GM18499 (cell line): Measurements from ENCODE around the gene CLDN5.

Experiments
- ATAC-seq: cut with Tn5 transposase; IDR thresholded peaks from one replicate; pipeline ENCODE4 v1.9.1; 2021; ENCODE audit warnings: moderate number of reproducible peaks; ENCODE audit not compliant: insufficient read depth, unreplicated experiment

CLDN5 gene

GRCh38 chr22:19524170-19525115 is at the start of gene CLDN5:
Gene CLDN5 (minus strand): TSS chr22:19524410. CDS start chr22:19524255, 155 bp downstream.
- no peak for ATAC-seq

- ATAC-seq = no peak
Measured at GRCh38 chr22:19571995-19572394, 47.8 kb upstream of the CLDN5 start.

GRCh38 chr22:19571207-19571795 is 47.1 kb upstream of the CLDN5 start:
- ATAC-seq = no peak

- no peak for ATAC-seq
Measured at GRCh38 chr22:19569976-19570375, 45.8 kb upstream of the CLDN5 start.

- no peak for ATAC-seq
Measured at GRCh38 chr22:19569276-19569640, 45.0 kb upstream of the CLDN5 start.

- ATAC-seq = no peak
Measured at GRCh38 chr22:19568337-19569275, 44.4 kb upstream of the CLDN5 start.

- no peak for ATAC-seq
Measured at GRCh38 chr22:19567157-19568009, 43.2 kb upstream of the CLDN5 start.

- ATAC-seq = no peak
Measured at GRCh38 chr22:19566279-19567156, 42.3 kb upstream of the CLDN5 start.

GRCh38 chr22:19565382-19566278 is 41.4 kb upstream of the CLDN5 start:
- no peak for ATAC-seq

GRCh38 chr22:19559956-19560355 is 35.7 kb upstream of the CLDN5 start:
- ATAC-seq = no peak

GRCh38 chr22:19559324-19559811 is 35.2 kb upstream of the CLDN5 start:
- ATAC-seq = no peak

- ATAC-seq = no peak
Measured at GRCh38 chr22:19556963-19557545, 32.8 kb upstream of the CLDN5 start.

- ATAC-seq = no peak
Measured at GRCh38 chr22:19555651-19556050, 31.4 kb upstream of the CLDN5 start.

- ATAC-seq = no peak
Measured at GRCh38 chr22:19554834-19555404, 30.7 kb upstream of the CLDN5 start.

- ATAC-seq = no peak
Measured at GRCh38 chr22:19553201-19553600, 29.0 kb upstream of the CLDN5 start.

GRCh38 chr22:19550382-19550781 is 26.2 kb upstream of the CLDN5 start:
- no peak for ATAC-seq

- ATAC-seq = no peak
Measured at GRCh38 chr22:19549428-19549827, 25.2 kb upstream of the CLDN5 start.
